ENCODE results near the gene CCL2.
A peak's percentile ranks its signal among the peaks of the same experiment; 100 is the strongest.

The CCL2 gene

DNA sequence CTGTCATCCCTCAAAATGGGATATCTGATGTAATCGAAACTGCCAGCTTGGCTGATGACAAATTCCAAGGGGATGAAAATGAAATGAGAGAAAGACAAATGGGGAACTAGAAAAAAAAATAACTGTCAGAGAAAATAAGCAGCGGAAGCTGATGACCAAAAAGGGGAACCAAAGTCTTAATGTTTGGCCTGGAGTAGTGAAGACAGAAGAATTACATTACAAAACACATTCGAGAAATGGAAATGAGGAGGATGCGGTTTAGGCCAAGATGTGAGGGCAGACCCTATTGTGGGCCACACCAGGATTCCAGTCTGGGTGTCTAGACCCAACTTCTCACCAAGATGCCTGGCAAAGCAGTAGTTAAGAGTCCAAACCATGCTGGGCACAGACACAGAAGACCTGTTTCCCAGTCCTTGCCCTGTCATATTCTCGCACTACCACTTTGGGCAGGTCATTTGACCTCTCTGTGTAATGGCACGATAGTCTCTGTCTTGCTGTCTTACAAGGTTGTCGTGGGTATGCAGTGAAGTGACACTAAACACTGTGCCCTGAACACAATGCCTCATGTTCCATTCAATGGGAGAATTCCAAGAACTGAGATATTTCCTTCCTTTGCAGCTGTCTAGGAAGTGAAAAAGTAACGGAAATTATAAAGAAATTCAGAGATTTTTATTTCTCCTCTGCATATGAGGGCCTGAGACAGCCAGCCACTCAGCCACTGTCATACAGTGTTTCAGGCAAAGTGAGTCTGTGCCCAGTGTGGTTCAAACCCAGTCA lies 12.3 kb upstream of the CCL2 start:
- no peak for DNase-seq

GRCh38 chr17:34243364-34244320 lies 11.4 kb upstream of the CCL2 start:
- DNase-seq = no peak

GRCh38 chr17:34245351-34245905 lies 9.7 kb upstream of the CCL2 start:
- no peak for DNase-seq

DNA sequence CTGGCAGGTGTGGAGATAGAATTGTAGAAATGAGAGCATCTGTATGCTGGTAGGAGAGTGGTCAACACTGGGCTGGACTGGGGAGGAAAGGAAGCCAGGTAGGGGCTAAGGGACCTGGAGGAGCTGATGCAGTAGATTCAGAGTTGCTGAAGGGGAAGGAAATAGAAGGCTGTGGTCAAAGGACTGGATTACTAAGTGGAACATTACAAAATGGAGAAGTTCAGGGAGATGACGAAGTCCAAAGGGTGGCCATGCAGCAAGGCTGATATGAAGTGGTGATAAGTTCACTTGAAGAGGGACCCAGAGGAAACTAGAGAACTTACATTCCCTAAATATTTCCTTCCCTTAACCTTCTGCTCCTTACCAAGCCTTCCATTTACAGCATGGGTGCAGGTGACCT lies 8.6 kb upstream of the CCL2 start:
- DNase-seq = no peak

DNA sequence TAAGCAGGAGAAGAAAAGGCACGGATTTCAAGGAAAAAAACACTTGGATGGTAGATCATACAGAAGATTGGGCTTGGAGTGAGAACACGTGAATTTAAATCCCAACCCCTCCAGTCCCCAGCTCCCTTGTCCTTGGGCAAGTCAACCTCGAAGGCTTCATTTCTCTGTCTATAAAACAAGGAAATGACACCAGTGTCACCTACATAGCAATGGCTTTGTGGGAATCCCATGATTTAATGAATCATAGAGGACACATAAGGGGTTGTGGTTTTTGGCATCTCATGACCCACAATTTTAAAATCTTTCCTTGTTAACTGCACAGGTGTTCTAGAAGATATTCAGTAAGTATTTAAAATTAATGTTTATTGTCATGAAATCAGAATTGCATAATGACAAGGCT lies 8.2 kb upstream of the CCL2 start:
- DNase-seq = no peak

DNA sequence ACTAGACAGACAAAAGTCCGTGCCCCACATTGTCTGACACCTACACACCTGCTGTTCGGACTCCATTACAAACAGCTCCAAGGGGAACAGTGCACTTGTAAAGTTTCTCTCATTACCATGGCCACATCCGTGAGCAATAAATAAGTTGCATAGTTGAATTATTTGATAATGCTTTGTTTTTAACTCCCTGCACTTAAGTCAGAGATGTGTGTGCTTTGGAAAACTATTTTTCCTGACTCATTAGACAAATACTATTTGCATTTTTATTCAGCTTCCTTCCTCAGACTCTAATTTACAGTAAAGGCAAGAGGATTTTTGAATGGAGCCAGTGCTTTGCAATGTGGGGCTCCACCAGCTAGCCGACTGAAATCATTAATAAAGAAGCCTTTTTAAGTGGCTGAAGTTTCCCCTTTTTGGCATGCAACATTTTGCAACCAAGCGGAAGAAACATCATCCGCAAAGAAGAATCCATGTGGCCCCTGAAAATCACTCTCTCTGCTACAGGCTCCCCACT lies 6.5 kb upstream of the CCL2 start:
- DNase-seq = no peak

- DNase-seq = no peak
Observed at GRCh38 chr17:34249061-34249460, 6.0 kb upstream of the CCL2 start.

GRCh38 chr17:34249478-34249877 lies 5.6 kb upstream of the CCL2 start:
- no peak for DNase-seq

GRCh38 chr17:34251186-34251585 lies 3.9 kb upstream of the CCL2 start:
- DNase-seq = no peak

DNA sequence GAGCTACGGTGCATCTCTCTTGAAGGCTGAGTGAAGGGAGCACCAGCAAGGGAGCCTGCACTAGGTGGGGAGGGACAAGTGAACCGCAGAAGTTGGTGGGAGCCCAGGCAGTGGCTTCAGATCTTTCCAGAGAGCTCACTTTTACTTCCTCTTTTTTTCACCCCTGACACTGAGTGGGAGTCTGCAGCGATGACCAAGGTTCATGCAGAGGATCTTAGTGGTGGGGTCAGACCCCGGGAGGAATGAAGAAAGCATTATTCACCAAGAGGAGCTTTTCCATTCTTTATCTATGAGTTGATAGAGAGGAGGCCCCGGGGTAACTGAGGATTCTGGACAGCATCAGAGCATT lies 3.0 kb upstream of the CCL2 start:
- no peak for DNase-seq

DNA sequence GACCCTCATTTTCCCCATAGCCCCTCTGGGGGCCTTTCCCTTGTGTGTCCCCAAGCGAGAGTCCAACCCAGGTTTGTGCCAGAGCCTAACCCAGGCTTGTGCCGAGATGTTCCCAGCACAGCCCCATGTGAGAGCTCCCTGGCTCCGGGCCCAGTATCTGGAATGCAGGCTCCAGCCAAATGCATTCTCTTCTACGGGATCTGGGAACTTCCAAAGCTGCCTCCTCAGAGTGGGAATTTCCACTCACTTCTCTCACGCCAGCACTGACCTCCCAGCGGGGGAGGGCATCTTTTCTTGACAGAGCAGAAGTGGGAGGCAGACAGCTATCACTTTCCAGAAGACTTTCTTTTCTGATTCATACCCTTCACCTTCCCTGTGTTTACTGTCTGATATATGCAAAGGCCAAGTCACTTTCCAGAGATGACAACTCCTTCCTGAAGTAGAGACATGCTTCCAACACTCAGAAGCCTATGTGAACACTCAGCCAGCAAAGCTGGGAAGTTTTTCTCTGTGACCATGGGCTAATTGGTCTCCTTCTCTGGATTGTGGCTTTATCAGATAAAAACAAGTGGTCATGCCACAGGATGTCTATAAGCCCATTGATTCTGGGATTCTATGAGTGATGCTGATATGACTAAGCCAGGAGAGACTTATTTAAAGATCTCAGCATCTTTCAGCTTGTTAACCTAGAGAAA lies 2.5 kb upstream of the CCL2 start:
- peak; percentile 2 for DNase-seq

- no peak for DNase-seq
Observed at GRCh38 chr17:34253139-34253525, 2.0 kb upstream of the CCL2 start.

DNA sequence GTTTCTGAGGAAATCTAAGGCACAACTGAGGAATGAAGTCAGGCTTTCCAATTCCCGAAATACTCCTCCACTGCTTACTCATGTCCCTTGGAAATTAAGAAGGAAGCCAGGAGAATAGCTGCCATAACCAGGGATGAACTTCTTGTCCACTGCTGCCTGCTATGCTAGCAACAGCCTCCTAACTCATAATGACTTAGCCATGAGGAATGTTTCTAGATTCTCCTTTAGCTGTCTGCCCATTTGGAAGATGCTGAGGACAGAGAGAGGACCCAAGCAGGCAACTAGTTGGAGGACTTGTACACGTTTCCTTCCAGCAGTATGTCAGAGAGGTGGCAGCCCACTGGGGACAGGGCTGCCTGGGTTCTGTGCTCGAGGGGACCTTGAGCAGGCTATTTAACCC lies 939 bp upstream of the CCL2 start:
- DNase-seq = no peak

DNA sequence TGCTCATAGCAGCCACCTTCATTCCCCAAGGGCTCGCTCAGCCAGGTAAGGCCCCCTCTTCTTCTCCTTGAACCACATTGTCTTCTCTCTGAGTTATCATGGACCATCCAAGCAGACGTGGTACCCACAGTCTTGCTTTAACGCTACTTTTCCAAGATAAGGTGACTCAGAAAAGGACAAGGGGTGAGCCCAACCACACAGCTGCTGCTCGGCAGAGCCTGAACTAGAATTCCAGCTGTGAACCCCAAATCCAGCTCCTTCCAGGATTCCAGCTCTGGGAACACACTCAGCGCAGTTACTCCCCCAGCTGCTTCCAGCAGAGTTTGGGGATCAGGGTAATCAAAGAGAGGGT lies 272 bp downstream of the CCL2 start:
- no peak for DNase-seq

DNA sequence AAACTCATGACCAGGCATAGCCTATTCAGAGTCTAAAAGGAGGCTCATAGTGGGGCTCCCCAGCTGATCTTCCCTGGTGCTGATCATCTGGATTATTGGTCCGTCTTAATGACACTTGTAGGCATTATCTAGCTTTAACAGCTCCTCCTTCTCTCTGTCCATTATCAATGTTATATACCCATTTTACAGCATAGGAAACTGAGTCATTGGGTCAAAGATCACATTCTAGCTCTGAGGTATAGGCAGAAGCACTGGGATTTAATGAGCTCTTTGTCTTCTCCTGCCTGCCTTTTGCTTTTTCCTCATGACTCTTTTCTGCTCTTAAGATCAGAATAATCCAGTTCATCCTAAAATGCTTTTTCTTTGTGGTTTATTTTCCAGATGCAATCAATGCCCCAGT lies 756 bp downstream of the CCL2 start:
- no peak for DNase-seq

DNA sequence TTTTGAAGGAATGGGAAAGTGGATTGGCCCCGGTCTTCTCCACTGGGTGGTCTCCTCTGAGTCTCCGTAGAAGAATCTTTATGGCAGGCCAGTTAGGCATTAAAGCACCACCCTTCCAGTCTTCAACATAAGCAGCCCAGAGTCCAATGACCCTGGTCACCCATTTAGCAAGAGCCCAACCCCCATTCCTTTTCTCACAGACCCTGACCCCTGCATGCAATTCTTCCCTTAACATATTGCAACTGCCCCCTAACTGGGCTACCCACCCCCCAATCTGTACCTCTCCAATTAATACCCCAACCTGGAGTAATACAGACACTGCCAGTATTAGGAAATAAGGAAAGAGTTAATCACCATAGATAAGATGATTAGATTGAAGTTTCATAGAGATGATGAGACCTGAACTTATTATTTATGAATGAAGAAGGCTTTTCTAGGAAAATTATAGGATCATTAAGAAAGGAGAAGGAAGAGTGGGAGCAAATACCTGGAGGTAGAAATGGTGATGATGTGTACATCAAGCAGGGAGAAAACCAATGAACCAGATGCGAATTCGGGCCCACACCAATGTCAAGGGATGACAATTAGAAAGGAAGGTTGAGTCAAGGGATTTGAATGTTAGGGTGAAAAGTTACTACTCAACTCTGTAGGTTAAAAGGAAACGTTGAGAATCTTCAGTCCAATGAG lies 2.4 kb downstream of the CCL2 start:
- no peak for DNase-seq

DNA sequence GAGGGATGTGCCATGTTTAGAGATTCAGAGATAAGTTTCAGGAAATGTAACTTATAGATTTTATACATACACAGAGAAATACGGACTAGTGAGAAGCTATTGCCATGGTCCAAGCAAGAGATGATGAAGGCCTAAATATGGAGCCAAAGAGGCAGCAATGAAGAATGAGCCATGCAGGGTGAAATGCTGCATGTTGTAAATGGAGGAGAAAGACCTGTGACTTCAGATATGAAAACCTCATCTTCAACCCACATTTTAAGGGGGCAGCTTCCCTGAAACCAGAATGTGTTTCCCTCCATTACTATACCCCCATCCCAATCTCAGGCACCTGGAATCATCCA lies 2.9 kb downstream of the CCL2 start:
- DNase-seq = no peak

GRCh38 chr17:34259146-34259545 lies 4.1 kb downstream of the CCL2 start:
- DNase-seq = no peak

GRCh38 chr17:34260861-34261260 lies 5.8 kb downstream of the CCL2 start:
- DNase-seq = no peak

- DNase-seq = no peak
Observed at GRCh38 chr17:34261568-34262337, 6.7 kb downstream of the CCL2 start.

DNA sequence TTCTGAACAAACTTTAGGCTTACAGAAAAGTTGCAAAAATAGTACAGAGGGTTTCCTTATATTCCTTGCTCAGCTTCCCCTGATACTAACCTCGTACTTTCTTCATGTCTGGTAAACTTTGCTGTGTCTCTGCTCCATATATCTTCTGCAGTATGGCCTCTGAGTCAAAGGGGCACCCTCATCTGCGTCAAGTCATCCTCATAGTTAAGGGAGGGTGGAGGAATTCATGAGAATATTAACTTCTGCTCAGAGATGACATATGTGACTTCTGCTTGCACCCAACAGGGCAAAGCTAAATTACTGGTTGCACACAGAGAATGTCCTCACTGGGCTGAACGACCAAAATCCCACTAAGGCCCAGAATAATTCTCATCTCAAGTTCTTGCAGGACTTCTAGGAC lies 10.6 kb downstream of the CCL2 start:
- no peak for DNase-seq

DNA sequence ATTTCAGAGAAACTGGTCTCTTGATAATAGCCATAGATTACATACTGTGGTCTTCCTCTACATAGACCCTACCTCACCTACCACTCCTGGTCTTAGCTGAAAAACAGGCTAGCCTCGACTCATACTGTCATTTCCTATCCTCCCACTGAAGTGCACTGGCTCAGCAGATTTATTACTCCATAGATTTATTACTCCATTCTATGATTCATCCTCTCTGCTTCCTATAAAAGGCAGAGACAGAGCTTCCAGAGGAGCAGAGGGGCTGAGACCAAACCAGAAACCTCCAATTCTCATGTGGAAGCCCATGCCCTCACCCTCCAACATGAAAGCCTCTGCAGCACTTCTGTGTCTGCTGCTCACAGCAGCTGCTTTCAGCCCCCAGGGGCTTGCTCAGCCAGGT lies 14.9 kb downstream of the CCL2 start, which contains the start of gene CCL7:
Gene CCL7, plus strand, starts transcription at position 253 of the 400 bp plus-strand sequence. Its CDS starts 70 bp downstream, at position 323.
- no peak for DNase-seq
